H9 (cell line): ENCODE data around the gene AKR1B15. TPM values are rescaled to one million over a fixed set of nuclear protein-coding genes. Genes with fewer than 3 reads are reported as not detected.

ENCODE experiments used
- DNase-seq: peaks from one replicate; pipeline ENCODE4 v3.0.0-alpha.2; 2017
- H2AFZ ChIP-seq: one replicate; pipeline ENCODE4 v1.6.1; 2013; ENCODE audit warnings: mild to moderate bottlenecking, low read length, control low read depth, moderate library complexity
- H2AK5ac ChIP-seq: 2 replicates; pipeline ENCODE4 v1.6.1; 2013; ENCODE audit warnings: low read length, control low read depth, mixed read lengths; ENCODE audit not compliant: insufficient read length
- H2BK120ac ChIP-seq: one replicate; pipeline ENCODE4 v1.6.1; 2013; ENCODE audit warnings: low read depth, mild to moderate bottlenecking, low read length, control low read depth, inconsistent platforms; ENCODE audit not compliant: poor library complexity, severe bottlenecking
- H2BK12ac ChIP-seq: 2 replicates; pipeline ENCODE4 v1.6.1; 2013; ENCODE audit warnings: low read length, control low read depth, mixed read lengths, low read depth; ENCODE audit not compliant: insufficient read length
- H2BK15ac ChIP-seq: 2 replicates; pipeline ENCODE4 v1.6.1; 2013; ENCODE audit warnings: low read depth, low read length, control low read depth
- H2BK20ac ChIP-seq: one replicate; pipeline ENCODE4 v1.6.1; 2013; ENCODE audit warnings: low read depth, mild to moderate bottlenecking, low read length, control low read depth, inconsistent platforms; ENCODE audit not compliant: poor library complexity, severe bottlenecking
- H2BK5ac ChIP-seq: 2 replicates; pipeline ENCODE4 v1.6.1; 2013; ENCODE audit warnings: low read length, control low read depth, mixed read lengths; ENCODE audit not compliant: insufficient read length
- H3K14ac ChIP-seq: 2 replicates; pipeline ENCODE4 v1.6.1; 2013; ENCODE audit warnings: low read length, control low read depth; ENCODE audit not compliant: insufficient read depth
- H3K18ac ChIP-seq: 2 replicates; pipeline ENCODE4 v1.6.1; 2013; ENCODE audit warnings: low read depth, mild to moderate bottlenecking, mixed read lengths, low read length, control low read depth; ENCODE audit not compliant: insufficient read length
- H3K23ac ChIP-seq: 2 replicates; pipeline ENCODE4 v1.6.1; 2013; ENCODE audit warnings: low read length, control low read depth, mixed read lengths, low read depth; ENCODE audit not compliant: insufficient read length
- H3K23me2 ChIP-seq: 2 replicates; pipeline ENCODE4 v1.6.1; 2013; ENCODE audit warnings: low read depth, mild to moderate bottlenecking, mixed read lengths, low read length, control low read depth; ENCODE audit not compliant: insufficient read length, poor library complexity, severe bottlenecking
- H3K27ac ChIP-seq: 2 replicates; pipeline ENCODE4 v1.5.1; 2013; ENCODE audit warnings: low read length, control low read depth, mixed read lengths, low read depth; ENCODE audit not compliant: insufficient read length
- H3K27me3 ChIP-seq: 2 replicates; pipeline ENCODE4 v1.6.1; 2013; ENCODE audit warnings: low read length, control low read depth, inconsistent platforms; ENCODE audit not compliant: insufficient read depth
- H3K4ac ChIP-seq: 2 replicates; pipeline ENCODE4 v1.6.1; 2013; ENCODE audit warnings: low read depth, mild to moderate bottlenecking, control low read depth, inconsistent platforms, low read length, moderate library complexity
- H3K4me1 ChIP-seq: 2 replicates; pipeline ENCODE4 v1.6.1; 2013; ENCODE audit warnings: low read length, control low read depth, inconsistent platforms; ENCODE audit not compliant: insufficient read depth
- H3K4me2 ChIP-seq: 2 replicates; pipeline ENCODE4 v1.6.1; 2013; ENCODE audit warnings: low read length, control low read depth, mixed read lengths; ENCODE audit not compliant: insufficient read length, insufficient read depth
- H3K56ac ChIP-seq: 2 replicates; pipeline ENCODE4 v1.6.1; 2013; ENCODE audit warnings: low read depth, mild to moderate bottlenecking, mixed read lengths, low read length, control low read depth; ENCODE audit not compliant: insufficient read length
- H3K79me1 ChIP-seq: 2 replicates; pipeline ENCODE4 v1.6.1; 2013; ENCODE audit warnings: low read depth, mild to moderate bottlenecking, moderate library complexity, low read length, control low read depth, inconsistent platforms; ENCODE audit not compliant: insufficient read depth, poor library complexity, severe bottlenecking
- H3K79me2 ChIP-seq: 2 replicates; pipeline ENCODE4 v1.6.1; 2013; ENCODE audit warnings: low read length, control low read depth, inconsistent platforms; ENCODE audit not compliant: insufficient read depth
- H3K9ac ChIP-seq: 2 replicates; pipeline ENCODE4 v1.6.1; 2013; ENCODE audit warnings: low read length, control low read depth, mixed read lengths; ENCODE audit not compliant: insufficient read length; ENCODE audit errors: extremely low read depth
- H3K9me3 ChIP-seq: one replicate; pipeline ENCODE4 v1.6.1; 2013; ENCODE audit warnings: low read depth, low read length, inconsistent platforms; ENCODE audit not compliant: control insufficient read depth
- H3T11ph ChIP-seq: one replicate; pipeline ENCODE4 v1.6.1; 2013; ENCODE audit warnings: mild to moderate bottlenecking, low read length, control low read depth, inconsistent platforms
- H4K20me1 ChIP-seq: one replicate; pipeline ENCODE4 v1.6.1; 2013; ENCODE audit not compliant: control insufficient read depth, insufficient read length, insufficient read depth
- H4K5ac ChIP-seq: 2 replicates; pipeline ENCODE4 v1.6.1; 2013; ENCODE audit warnings: low read depth, mild to moderate bottlenecking, mixed read lengths, low read length, control low read depth; ENCODE audit not compliant: insufficient read length
- H4K8ac ChIP-seq: replicated peaks from 2 replicates; pipeline ENCODE4 v1.6.1; 2013; ENCODE audit warnings: low read length, control low read depth, mixed read lengths, low read depth; ENCODE audit not compliant: insufficient read length
- H4K91ac ChIP-seq: 2 replicates; pipeline ENCODE4 v1.6.1; 2013; ENCODE audit warnings: low read depth, mild to moderate bottlenecking, moderate library complexity, mixed read lengths, low read length, control low read depth; ENCODE audit not compliant: insufficient read length
- H3K27ac Mint-ChIP-seq, 3 experiments: 2 replicates in 2 of 3; 3 replicates in 1 of 3; pipeline ENCODE4 v1.8.0; 2020 to 2021; ENCODE audit warnings: mixed read lengths in 3 of 3, mild to moderate bottlenecking in 1 of 3, moderate library complexity in 1 of 3
- H3K27me3 Mint-ChIP-seq: 2 replicates; pipeline ENCODE4 v1.8.0; 2021; ENCODE audit warnings: low read depth, mild to moderate bottlenecking, moderate library complexity, mixed read lengths
- H3K36me3 Mint-ChIP-seq, 3 experiments: 2 replicates in 2 of 3; 3 replicates in 1 of 3; pipeline ENCODE4 v1.8.0; 2020 to 2021; ENCODE audit warnings: low read depth in 3 of 3, mixed read lengths in 3 of 3; ENCODE audit not compliant: insufficient read depth in 1 of 3
- H3K4me1 Mint-ChIP-seq, 2 experiments: 2 replicates each; pipeline ENCODE4 v1.8.0; 2020; ENCODE audit warnings: mixed read lengths in 2 of 2
- H3K4me3 Mint-ChIP-seq, 2 experiments: 2 replicates in 1 of 2; 3 replicates in 1 of 2; pipeline ENCODE4 v1.8.0; 2020 to 2021; ENCODE audit warnings: mild to moderate bottlenecking in 2 of 2, mixed read lengths in 2 of 2, moderate library complexity in 1 of 2
- H3K9me3 Mint-ChIP-seq, 2 experiments: 2 replicates in 1 of 2; 3 replicates in 1 of 2; pipeline ENCODE4 v1.8.0; 2020; ENCODE audit warnings: mild to moderate bottlenecking in 2 of 2, mixed read lengths in 2 of 2, moderate library complexity in 1 of 2
- CTCF ChIP-seq: fragments of 200-600 bp; sonication (generic); conservative IDR thresholded peaks from 3 replicates; pipeline ENCODE4 v1.8.0; 2021; ENCODE audit warnings: antibody characterized with exemption, mild to moderate bottlenecking
- WGBS: extraction: QIAGEN DNeasy Blood & Tissue Kit; methylation state at CpG from one replicate; pipeline ENCODE4 v1.1.7; 2013; ENCODE audit warnings: missing lambda C conversion rate, low lambda C conversion rate, mixed read lengths; ENCODE audit not compliant: insufficient read length; ENCODE audit errors: extremely low coverage; 5-methylcytosine and 5-hydroxymethylcytosine counted together
- total RNA-seq: library from RNA; stranded (reverse); gene quantifications from 2 replicates; pipeline ENCODE4 v1.2.1, GENCODE V29; 2021

AKR1B15 gene
- total RNA-seq, 1 experiment from 2014 or later: not detected

GRCh38 chr7:134618756-134619530 lies 70.0 kb downstream of the AKR1B15 start:
- Histone ChIP-seq H3K27ac (no peak overlapping the region), H3K4ac (no peak overlapping the region), H3K23me2 (no peaks in the 10 kb centered on the region), H3K27me3 (no peaks in the 10 kb centered on the region), H4K20me1 (no peaks in the 10 kb centered on the region), H2BK15ac (no peak overlapping the region), H3K4me1 (no peaks in the 10 kb centered on the region), H2BK20ac (no peak overlapping the region), H3K9me3 (no peaks in the 10 kb centered on the region), H4K91ac (no peak overlapping the region), H3K56ac (no peak overlapping the region), H3K79me2 (no peaks in the 10 kb centered on the region), H3K79me1 (no peaks in the 10 kb centered on the region), H3K18ac (no peak overlapping the region), H2AK5ac (no peak overlapping the region), H3T11ph (no peak overlapping the region), H3K14ac (no peak overlapping the region), H4K5ac (no peak overlapping the region), H2AFZ (no peak overlapping the region), H2BK5ac (no peak overlapping the region), H3K23ac (no peak overlapping the region), H4K8ac (no peak overlapping the region), H3K4me2 (no peak overlapping the region), H3K9ac (no peak overlapping the region), H2BK120ac (no peak overlapping the region), H2BK12ac (no peak overlapping the region)
- Mint-ChIP-seq H3K36me3 (no peaks in the 10 kb centered on the region), H3K27ac (no peak overlapping the region), H3K4me1 (0 out of 4 replicates have a peak, but pooled peaks cover 0 to 2% of the 10 kb centered on the region in 2 experiments), H3K9me3 (no peaks in the 10 kb centered on the region; a peak in 1 of 5 replicates), H3K4me3 (no peak overlapping the region), H3K27me3 (peaks cover 19% of the 10 kb centered on the region)
- TF ChIP-seq CTCF: no peak
- WGBS: no CpG with 5 or more reads among the region's 5 CpGs
- DNase-seq: no peak
